H1 (cell line): ENCODE results near the gene CNNM3.

ENCODE experiments used
- ASH2L ChIP-seq: fragments of 200-600, 300-600 bp; sonication (generic); IDR thresholded peaks from one replicate; pipeline ENCODE4 v1.7.1; 2017; ENCODE audit warnings: low read length
- JUN ChIP-seq: IDR thresholded peaks from 2 replicates; pipeline ENCODE4 v1.6.1; 2011; ENCODE audit warnings: low read depth, mild to moderate bottlenecking, improper control_type of control experiment, low read length
- NANOG ChIP-seq: IDR thresholded peaks from 2 replicates; pipeline ENCODE4 v1.6.1; 2011; ENCODE audit warnings: low read length, low read depth, mild to moderate bottlenecking, inconsistent platforms; ENCODE audit not compliant: insufficient read depth, poor library complexity, severe bottlenecking
- POLR2A ChIP-seq, 2 experiments: IDR thresholded peaks; 1 replicate in 1 of 2; 2 replicates in 1 of 2; pipeline ENCODE4 v1.6.1; 2011; ENCODE audit warnings: low read depth in 2 of 2, low read length in 2 of 2, mild to moderate bottlenecking in 2 of 2; ENCODE audit errors: control extremely low read depth in 1 of 2
- SP1 ChIP-seq: IDR thresholded peaks from 2 replicates; pipeline ENCODE4 v1.6.1; 2011; ENCODE audit warnings: low read depth, low read length
- SUZ12 ChIP-seq: fragments of 200-600 bp; sonication (generic); IDR thresholded peaks from 2 replicates; pipeline ENCODE4 v1.6.1; 2012; ENCODE audit warnings: mild to moderate bottlenecking, inconsistent platforms, low read length, moderate library complexity, mixed read lengths
- TF ChIP-seq, protein P1 (sequence below), 3 experiments: IDR thresholded peaks; 1 replicate in 2 of 3; 2 replicates in 1 of 3; pipeline versions ENCODE4 v1.5.1 to v1.6.1; 2011; ENCODE audit warnings: low read length in 3 of 3, mild to moderate bottlenecking in 3 of 3, inconsistent platforms in 2 of 3, low read depth in 1 of 3, moderate library complexity in 1 of 3; ENCODE audit not compliant: insufficient read depth in 1 of 3; ENCODE audit errors: control extremely low read depth in 1 of 3

DNA sequence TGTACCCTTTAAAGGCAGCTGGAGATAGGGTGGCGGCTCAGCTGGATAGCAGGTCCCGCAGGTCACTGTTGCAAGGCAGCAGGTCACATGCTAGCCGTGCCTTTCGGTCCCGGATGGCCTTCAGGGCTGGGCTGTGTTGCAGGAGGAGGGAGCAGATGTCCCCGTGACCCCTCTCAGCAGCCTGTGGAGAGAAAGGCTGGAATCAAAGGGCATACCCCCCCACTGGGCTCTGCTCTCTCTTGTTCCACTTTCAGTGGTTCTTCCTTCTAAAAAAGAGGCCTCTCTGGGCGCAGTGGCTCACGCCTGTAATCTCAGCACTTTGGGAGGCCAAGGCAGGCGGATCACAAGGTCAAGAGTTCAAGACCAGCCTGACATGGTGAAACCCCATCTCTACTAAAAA, 32.2 kb downstream of the CNNM3 start:
- TF ChIP-seq SP1 (no peak), ASH2L (no peak), SUZ12 (no peak), POLR2A (IDR thresholded peaks at IDR 0.05; ENCODE audit: control extremely low read depth in 1 of 2, low read depth in 2 of 2, low read length in 2 of 2) (no peak), JUN (no peak), NANOG (no peak)
- TF ChIP-seq, protein P1, sequence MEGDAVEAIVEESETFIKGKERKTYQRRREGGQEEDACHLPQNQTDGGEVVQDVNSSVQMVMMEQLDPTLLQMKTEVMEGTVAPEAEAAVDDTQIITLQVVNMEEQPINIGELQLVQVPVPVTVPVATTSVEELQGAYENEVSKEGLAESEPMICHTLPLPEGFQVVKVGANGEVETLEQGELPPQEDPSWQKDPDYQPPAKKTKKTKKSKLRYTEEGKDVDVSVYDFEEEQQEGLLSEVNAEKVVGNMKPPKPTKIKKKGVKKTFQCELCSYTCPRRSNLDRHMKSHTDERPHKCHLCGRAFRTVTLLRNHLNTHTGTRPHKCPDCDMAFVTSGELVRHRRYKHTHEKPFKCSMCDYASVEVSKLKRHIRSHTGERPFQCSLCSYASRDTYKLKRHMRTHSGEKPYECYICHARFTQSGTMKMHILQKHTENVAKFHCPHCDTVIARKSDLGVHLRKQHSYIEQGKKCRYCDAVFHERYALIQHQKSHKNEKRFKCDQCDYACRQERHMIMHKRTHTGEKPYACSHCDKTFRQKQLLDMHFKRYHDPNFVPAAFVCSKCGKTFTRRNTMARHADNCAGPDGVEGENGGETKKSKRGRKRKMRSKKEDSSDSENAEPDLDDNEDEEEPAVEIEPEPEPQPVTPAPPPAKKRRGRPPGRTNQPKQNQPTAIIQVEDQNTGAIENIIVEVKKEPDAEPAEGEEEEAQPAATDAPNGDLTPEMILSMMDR (IDR thresholded peaks at IDR 0.05; ENCODE audit: control extremely low read depth in 1 of 3, insufficient read depth in 1 of 3, low read depth in 1 of 3, low read length in 3 of 3) = no peak
